HK-2 (cell line): ENCODE data around the gene RIPOR3.

Experiments
- DNase-seq: peaks from one replicate; pipeline ENCODE4 v3.0.0-alpha.2; 2018; ENCODE audit not compliant: unreplicated experiment

The RIPOR3 gene

GRCh38 chr20:50690650-50691572 is at the start of gene RIPOR3:
TSS of gene RIPOR3 (minus strand) at chr20:50691542. CDS start at chr20:50691128, 414 bp downstream.
- peak; percentile 31 for DNase-seq

- no peak for DNase-seq
These were observed 46.0 kb upstream of the RIPOR3 start for GRCh38 chr20:50737352-50737751.

GRCh38 chr20:50735813-50736212 is 44.5 kb upstream of the RIPOR3 start:
- no peak for DNase-seq

- no peak for DNase-seq
These were observed 43.7 kb upstream of the RIPOR3 start for GRCh38 chr20:50734730-50735679.

GRCh38 chr20:50733644-50734349 is 42.5 kb upstream of the RIPOR3 start:
- no peak for DNase-seq

GRCh38 chr20:50731930-50732690 is 40.8 kb upstream of the RIPOR3 start:
- DNase-seq = no peak

GRCh38 chr20:50731055-50731929 is 40.0 kb upstream of the RIPOR3 start, which contains the start of gene PARD6B:
TSS of gene PARD6B (plus strand) at chr20:50731580. CDS start at chr20:50731787, 207 bp downstream.
- DNase-seq = peak; percentile 100

- DNase-seq = no peak
These were observed 39.4 kb upstream of the RIPOR3 start for GRCh38 chr20:50730765-50731054.

GRCh38 chr20:50729901-50730764 is 38.8 kb upstream of the RIPOR3 start:
- peak; percentile 57 for DNase-seq

- peak; percentile 76 for DNase-seq
These were observed 37.9 kb upstream of the RIPOR3 start for GRCh38 chr20:50728981-50729874.

- DNase-seq = no peak
These were observed 37.2 kb upstream of the RIPOR3 start for GRCh38 chr20:50728486-50728980.

GRCh38 chr20:50727792-50728485 is 36.6 kb upstream of the RIPOR3 start:
- peak; percentile 66 for DNase-seq

- DNase-seq = no peak
These were observed 35.8 kb upstream of the RIPOR3 start for GRCh38 chr20:50726955-50727791.

- peak; percentile 64 for DNase-seq
These were observed 34.3 kb upstream of the RIPOR3 start for GRCh38 chr20:50725724-50726005.

GRCh38 chr20:50724851-50725723 is 33.7 kb upstream of the RIPOR3 start:
- peak; percentile 97 for DNase-seq
